GM23338 (cell line): Measurements from ENCODE around the gene HOXA9. TPM values are rescaled to one million over a fixed set of nuclear protein-coding genes. Genes with fewer than 3 reads are reported as not detected.

Experiments used
- ATAC-seq: fragments of 200-7000 bp; cut with Tn5 transposase; 3 replicates; pipeline ENCODE4 v1.9.1; 2020
- DNase-seq: peaks from one replicate; pipeline ENCODE4 v3.0.0-alpha.2; 2015; ENCODE audit warnings: low spot score
- H2AFZ ChIP-seq: fragments of 200-600 bp; sonication (generic); 2 replicates; pipeline ENCODE4 v1.8.0; 2016; ENCODE audit warnings: antibody characterized with exemption, mild to moderate bottlenecking, moderate library complexity
- H3F3A ChIP-seq: fragments of 200-600 bp; sonication (generic); replicated peaks from 2 replicates; pipeline ENCODE4 v1.8.0; 2017; ENCODE audit warnings: antibody characterized with exemption, mixed run types, low read depth
- H3K27ac ChIP-seq: fragments of 200-600 bp; sonication (generic); 2 replicates; pipeline ENCODE4 v1.6.1; 2016; ENCODE audit warnings: low read depth
- H3K27me3 ChIP-seq: fragments of 200-600 bp; sonication (generic); 2 replicates; pipeline ENCODE4 v1.8.0; 2016; ENCODE audit warnings: mild to moderate bottlenecking, mixed run types, moderate library complexity; ENCODE audit not compliant: insufficient read depth
- H3K36me3 ChIP-seq: fragments of 200-600 bp; sonication (generic); 2 replicates; pipeline ENCODE4 v1.8.0; 2016; ENCODE audit warnings: mild to moderate bottlenecking; ENCODE audit not compliant: insufficient read depth
- H3K4me1 ChIP-seq: fragments of 200-600 bp; sonication (generic); 2 replicates; pipeline ENCODE4 v1.8.0; 2016; ENCODE audit warnings: mild to moderate bottlenecking, moderate library complexity; ENCODE audit not compliant: insufficient read depth
- H3K4me2 ChIP-seq: fragments of 200-600 bp; sonication (generic); 2 replicates; pipeline ENCODE4 v1.7.1; 2017; ENCODE audit warnings: mixed run types
- H3K4me3 ChIP-seq: fragments of 200-600 bp; sonication (generic); 2 replicates; pipeline ENCODE4 v1.6.1; 2016; ENCODE audit warnings: mixed run types
- H3K79me2 ChIP-seq: fragments of 200-600 bp; sonication (generic); replicated peaks from 2 replicates; pipeline ENCODE4 v1.8.0; 2017; ENCODE audit warnings: mild to moderate bottlenecking; ENCODE audit not compliant: insufficient read depth
- H3K9me2 ChIP-seq: fragments of 200-600 bp; sonication (generic); 2 replicates; pipeline ENCODE4 v1.8.0; 2017; ENCODE audit not compliant: insufficient read depth
- H4K20me1 ChIP-seq: fragments of 200-600 bp; sonication (generic); replicated peaks from 2 replicates; pipeline ENCODE4 v1.8.0; 2017; ENCODE audit warnings: mild to moderate bottlenecking; ENCODE audit not compliant: insufficient read depth
- H3K27ac Mint-ChIP-seq: 2 replicates; pipeline ENCODE4 v1.8.0; 2020; ENCODE audit warnings: inconsistent platforms, mild to moderate bottlenecking, moderate library complexity, mixed read lengths
- H3K27me3 Mint-ChIP-seq: 3 replicates; pipeline ENCODE4 v1.8.0; 2022; ENCODE audit warnings: low read depth, mild to moderate bottlenecking, moderate library complexity, mixed read lengths, inconsistent platforms; ENCODE audit not compliant: insufficient read depth, poor library complexity
- H3K36me3 Mint-ChIP-seq: 3 replicates; pipeline ENCODE4 v1.8.0; 2021; ENCODE audit warnings: low read depth, mild to moderate bottlenecking, inconsistent platforms, moderate library complexity, mixed read lengths
- H3K4me1 Mint-ChIP-seq: 3 replicates; pipeline ENCODE4 v1.8.0; 2020; ENCODE audit warnings: mild to moderate bottlenecking, inconsistent platforms, mixed read lengths
- H3K4me3 Mint-ChIP-seq: 3 replicates; pipeline ENCODE4 v1.8.0; 2021; ENCODE audit warnings: moderate library complexity, mild to moderate bottlenecking, inconsistent platforms, mixed read lengths
- H3K9me3 Mint-ChIP-seq: 3 replicates; pipeline ENCODE4 v1.8.0; 2020; ENCODE audit warnings: moderate library complexity, mild to moderate bottlenecking, inconsistent platforms, mixed read lengths
- CREB1 ChIP-seq: fragments of 250-450 bp; sonication (Bioruptor Pico); IDR thresholded peaks from 2 replicates; pipeline ENCODE4 v1.5.0; 2020; ENCODE audit warnings: low read depth, mild to moderate bottlenecking, moderate library complexity
- EZH2 ChIP-seq: fragments of 200-600 bp; sonication (generic); IDR thresholded peaks from one replicate; pipeline ENCODE4 v1.8.0; 2017; ENCODE audit warnings: antibody characterized with exemption, mild to moderate bottlenecking, low read depth; ENCODE audit not compliant: unreplicated experiment
- EZH2phosphoT487 ChIP-seq: fragments of 200-600 bp; sonication (generic); IDR thresholded peaks from one replicate; pipeline ENCODE4 v1.8.1; 2018; ENCODE audit warnings: antibody characterized with exemption; ENCODE audit not compliant: unreplicated experiment
- JUNB ChIP-seq: IDR thresholded peaks from one replicate; pipeline ENCODE4 v1.6.1; 2016; ENCODE audit warnings: antibody characterized with exemption; ENCODE audit not compliant: unreplicated experiment
- NANOG ChIP-seq: IDR thresholded peaks from 2 replicates; pipeline ENCODE4 v1.6.1; 2016; ENCODE audit warnings: antibody characterized with exemption, borderline replicate concordance
- POLR2AphosphoS5 ChIP-seq: IDR thresholded peaks from 2 replicates; pipeline ENCODE4 v1.6.1; 2016; ENCODE audit warnings: antibody characterized with exemption, low read depth
- STAT1 ChIP-seq: IDR thresholded peaks from one replicate; pipeline ENCODE4 v1.6.1; 2016; ENCODE audit warnings: antibody characterized with exemption; ENCODE audit not compliant: unreplicated experiment
- ZNF331 ChIP-seq: fragments of 250-450 bp; sonication (Bioruptor Pico); IDR thresholded peaks from 2 replicates; pipeline ENCODE4 v1.5.0; 2020; ENCODE audit warnings: low read depth, mild to moderate bottlenecking, moderate library complexity
- polyA plus RNA-seq: library from polyadenylated mRNA; unstranded; fragments of >200 nt; fragmentation: Nextera tagmentation; extraction: Ambion mirVana; gene quantifications from 2 replicates; pipeline ENCODE4 v1.2.1, GENCODE V29; 2016
- total RNA-seq: library from RNA; depleted of rRNA; stranded (reverse); fragments of >200 nt; shearing (Covaris generic); gene quantifications from 2 replicates; pipeline ENCODE4 v1.2.3, GENCODE V29; 2014
- TF ChIP-seq, protein P1 (sequence below): IDR thresholded peaks from 2 replicates; pipeline ENCODE4 v1.6.1; 2016; ENCODE audit warnings: antibody characterized with exemption
- TF ChIP-seq, protein P2 (sequence below): IDR thresholded peaks from one replicate; pipeline ENCODE4 v1.6.1; 2018; ENCODE audit warnings: antibody characterized with exemption; ENCODE audit not compliant: unreplicated experiment

HOXA9 gene
- total and polyA plus RNA-seq, 2 experiments from 2014 or later: not detected

DNA sequence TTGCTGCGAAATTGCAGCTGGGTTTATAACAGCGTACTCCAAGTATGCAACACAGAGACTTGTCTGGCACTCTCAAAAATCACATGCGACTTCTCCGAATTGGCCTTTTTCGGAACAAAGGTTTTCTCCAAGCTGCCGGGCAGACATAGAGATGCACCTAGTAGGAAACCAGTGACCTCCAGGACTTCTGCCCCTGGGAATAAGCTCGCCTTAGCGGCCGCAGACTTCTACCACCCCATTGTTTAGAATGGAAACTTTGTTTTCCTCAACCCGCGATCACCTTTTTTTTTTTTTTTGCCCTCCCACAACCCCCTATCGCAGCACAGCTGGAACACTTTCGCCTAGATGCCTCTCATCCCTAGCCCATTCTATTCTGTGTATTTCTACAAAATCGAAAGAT is 13.7 kb upstream of the HOXA9 start:
- Histone ChIP-seq H3K27me3 (peaks cover 100% of the 10 kb centered on the region), H3K4me1 (peaks cover 43% of the 10 kb centered on the region), H4K20me1 (peaks cover 66% of the 10 kb centered on the region), H3K27ac (no peak overlapping the region), H3K79me2 (no peaks in the 10 kb centered on the region), H3F3A (peaks cover 44% of the 10 kb centered on the region), H2AFZ (no peak overlapping the region), H3K9me2 (no peaks in the 10 kb centered on the region), H3K4me2 (peak overlapping the region; percentile 62), H3K36me3 (no peaks in the 10 kb centered on the region), H3K4me3 (peak overlapping the region; percentile 36)
- H3K4me1 Mint-ChIP-seq: peaks cover 22% of the 10 kb centered on the region
- DNase-seq (no peak), ATAC-seq (no peak)
- H3K36me3 Mint-ChIP-seq: no peaks in the 10 kb centered on the region
- no peak overlapping the region for H3K4me3 Mint-ChIP-seq
- H3K27me3 Mint-ChIP-seq: peaks cover 100% of the 10 kb centered on the region
- H3K27ac Mint-ChIP-seq: no peak overlapping the region
- TF ChIP-seq POLR2AphosphoS5 (no peak), EZH2phosphoT487 (peak; percentile 52), NANOG (no peak), ZNF331 (CRISPR knock-in tag) (no peak), EZH2 (peak; percentile 88)
- TF ChIP-seq, protein P1, sequence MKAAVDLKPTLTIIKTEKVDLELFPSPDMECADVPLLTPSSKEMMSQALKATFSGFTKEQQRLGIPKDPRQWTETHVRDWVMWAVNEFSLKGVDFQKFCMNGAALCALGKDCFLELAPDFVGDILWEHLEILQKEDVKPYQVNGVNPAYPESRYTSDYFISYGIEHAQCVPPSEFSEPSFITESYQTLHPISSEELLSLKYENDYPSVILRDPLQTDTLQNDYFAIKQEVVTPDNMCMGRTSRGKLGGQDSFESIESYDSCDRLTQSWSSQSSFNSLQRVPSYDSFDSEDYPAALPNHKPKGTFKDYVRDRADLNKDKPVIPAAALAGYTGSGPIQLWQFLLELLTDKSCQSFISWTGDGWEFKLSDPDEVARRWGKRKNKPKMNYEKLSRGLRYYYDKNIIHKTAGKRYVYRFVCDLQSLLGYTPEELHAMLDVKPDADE: no peak
- TF ChIP-seq, protein P2, sequence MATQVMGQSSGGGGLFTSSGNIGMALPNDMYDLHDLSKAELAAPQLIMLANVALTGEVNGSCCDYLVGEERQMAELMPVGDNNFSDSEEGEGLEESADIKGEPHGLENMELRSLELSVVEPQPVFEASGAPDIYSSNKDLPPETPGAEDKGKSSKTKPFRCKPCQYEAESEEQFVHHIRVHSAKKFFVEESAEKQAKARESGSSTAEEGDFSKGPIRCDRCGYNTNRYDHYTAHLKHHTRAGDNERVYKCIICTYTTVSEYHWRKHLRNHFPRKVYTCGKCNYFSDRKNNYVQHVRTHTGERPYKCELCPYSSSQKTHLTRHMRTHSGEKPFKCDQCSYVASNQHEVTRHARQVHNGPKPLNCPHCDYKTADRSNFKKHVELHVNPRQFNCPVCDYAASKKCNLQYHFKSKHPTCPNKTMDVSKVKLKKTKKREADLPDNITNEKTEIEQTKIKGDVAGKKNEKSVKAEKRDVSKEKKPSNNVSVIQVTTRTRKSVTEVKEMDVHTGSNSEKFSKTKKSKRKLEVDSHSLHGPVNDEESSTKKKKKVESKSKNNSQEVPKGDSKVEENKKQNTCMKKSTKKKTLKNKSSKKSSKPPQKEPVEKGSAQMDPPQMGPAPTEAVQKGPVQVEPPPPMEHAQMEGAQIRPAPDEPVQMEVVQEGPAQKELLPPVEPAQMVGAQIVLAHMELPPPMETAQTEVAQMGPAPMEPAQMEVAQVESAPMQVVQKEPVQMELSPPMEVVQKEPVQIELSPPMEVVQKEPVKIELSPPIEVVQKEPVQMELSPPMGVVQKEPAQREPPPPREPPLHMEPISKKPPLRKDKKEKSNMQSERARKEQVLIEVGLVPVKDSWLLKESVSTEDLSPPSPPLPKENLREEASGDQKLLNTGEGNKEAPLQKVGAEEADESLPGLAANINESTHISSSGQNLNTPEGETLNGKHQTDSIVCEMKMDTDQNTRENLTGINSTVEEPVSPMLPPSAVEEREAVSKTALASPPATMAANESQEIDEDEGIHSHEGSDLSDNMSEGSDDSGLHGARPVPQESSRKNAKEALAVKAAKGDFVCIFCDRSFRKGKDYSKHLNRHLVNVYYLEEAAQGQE: no peak
- peaks cover 7% of the 10 kb centered on the region; the same call in 1 of the 3 replicates for H3K9me3 Mint-ChIP-seq

- no peak overlapping the region for H3K4me2 ChIP-seq
- no peak overlapping the region for H3K27ac Mint-ChIP-seq
These were observed 13.0 kb upstream of the HOXA9 start for GRCh38 chr7:27178366-27178765.

More at GRCh38 chr7:27178366-27178765, 13.0 kb upstream of the HOXA9 start:
- H3K9me2 ChIP-seq: no peaks in the 10 kb centered on the region
- Mint-ChIP-seq H3K9me3 (peaks cover 7% of the 10 kb centered on the region; the same call in 1 of the 3 replicates), H3K27me3 (peaks cover 96% of the 10 kb centered on the region), H3K4me3 (no peak overlapping the region), H3K36me3 (no peaks in the 10 kb centered on the region), H3K4me1 (peaks cover 22% of the 10 kb centered on the region)
- H3K36me3 ChIP-seq: no peaks in the 10 kb centered on the region
- peaks cover 100% of the 10 kb centered on the region for H3K27me3 ChIP-seq
- no peak overlapping the region for H2AFZ ChIP-seq
- peaks cover 63% of the 10 kb centered on the region for H4K20me1 ChIP-seq
- H3K4me3 ChIP-seq: no peak overlapping the region
- ATAC-seq: no peak
- peaks cover 39% of the 10 kb centered on the region for H3F3A ChIP-seq
- TF ChIP-seq STAT1 (no peak), EZH2 (peak; percentile 20), JUNB (no peak), CREB1 (no peak)
- TF ChIP-seq, protein P1: no peak
- no peak for DNase-seq
- H3K79me2 ChIP-seq: no peaks in the 10 kb centered on the region
- H3K4me1 ChIP-seq: peaks cover 36% of the 10 kb centered on the region
- H3K27ac ChIP-seq: no peak overlapping the region
